Omental fat pad (tissue), 4 donors: ENCODE data around the gene SACM1L. TPM values are rescaled to one million over a fixed set of nuclear protein-coding genes. Genes with fewer than 3 reads are reported as not detected.

ENCODE experiments used
- ATAC-seq: fragments of 150-250 bp; one replicate; pipeline ENCODE4 v1.9.1; 2016; ENCODE audit warnings: mild to moderate bottlenecking, moderate library complexity; ENCODE audit not compliant: low FRiP score
- DNase-seq: peaks from one replicate; pipeline ENCODE4 v3.0.0-alpha.2; 2019; ENCODE audit warnings: low spot score
- CTCF ChIP-seq, 3 donors: fragments of 450-650 bp; IDR thresholded peaks; one replicate each; pipeline ENCODE4 v1.5.1; 2016 to 2017; ENCODE audit warnings: antibody characterized with exemption in 3 of 3, mild to moderate bottlenecking in 3 of 3, moderate library complexity in 2 of 3
- total RNA-seq, 4 donors: library from RNA; depleted of rRNA; stranded (reverse); fragments of >200 nt; gene quantifications; one replicate each; pipeline ENCODE4 v1.1.0, GENCODE V29; 2016

SACM1L gene
- total RNA-seq, 4 donors from 2014 or later: 36.9 to 63.4 (median 49.5) TPM

GRCh38 chr3:45677841-45678240 is 11.4 kb upstream of the SACM1L start:
- DNase-seq (no peak), ATAC-seq (no peak)
- no peak for TF ChIP-seq CTCF (IDR thresholded peaks at IDR 0.05)

GRCh38 chr3:45679805-45680204 is 9.4 kb upstream of the SACM1L start:
- no peak for TF ChIP-seq CTCF (IDR thresholded peaks at IDR 0.05)
- ATAC-seq: no peak

GRCh38 chr3:45681221-45681620 is 8.0 kb upstream of the SACM1L start:
- no peak for DNase-seq
- no peak for ATAC-seq
- no peak for TF ChIP-seq CTCF (IDR thresholded peaks at IDR 0.05)

More at GRCh38 chr3:45679805-45680204, 9.4 kb upstream of the SACM1L start:
- no peak for DNase-seq

- no peak for DNase-seq
- no peak for ATAC-seq
- TF ChIP-seq CTCF (IDR thresholded peaks at IDR 0.05): no peak
Observed at GRCh38 chr3:45681846-45682245, 7.3 kb upstream of the SACM1L start.

- ATAC-seq: no peak
- TF ChIP-seq CTCF (IDR thresholded peaks at IDR 0.05): no peak
- no peak for DNase-seq
Observed at GRCh38 chr3:45682311-45682710, 6.9 kb upstream of the SACM1L start.

- ATAC-seq (no peak), DNase-seq (no peak)
- TF ChIP-seq CTCF (IDR thresholded peaks at IDR 0.05): no peak
Observed at GRCh38 chr3:45682786-45683185, 6.4 kb upstream of the SACM1L start.

GRCh38 chr3:45683417-45684326 is 5.5 kb upstream of the SACM1L start:
- ATAC-seq (peak; percentile 33), DNase-seq (no peak)
- TF ChIP-seq CTCF (IDR thresholded peaks at IDR 0.05): no peak
